HFFc6 (cell line): ENCODE measurements around the gene APOL2. TPM values are rescaled to one million over a fixed set of nuclear protein-coding genes. Genes with fewer than 3 reads are reported as not detected.
"Not testable (repeated sequence)": the region's sequence is repeated elsewhere in the genome, so short reads cannot be mapped to it uniquely, and the experiment has no call there.

Experiments
- DNase-seq: peaks from one replicate; pipeline ENCODE4 v3.0.0-alpha.2; 2018
- H3K27ac Mint-ChIP-seq: 2 replicates; pipeline ENCODE4 v1.8.0; 2020; ENCODE audit warnings: mild to moderate bottlenecking, mixed read lengths
- H3K27me3 Mint-ChIP-seq: 2 replicates; pipeline ENCODE4 v1.8.0; 2021; ENCODE audit warnings: mild to moderate bottlenecking, moderate library complexity, mixed read lengths; ENCODE audit not compliant: insufficient read depth
- H3K36me3 Mint-ChIP-seq: 2 replicates; pipeline ENCODE4 v1.8.0; 2021; ENCODE audit warnings: low read depth, mixed read lengths
- H3K4me1 Mint-ChIP-seq: 2 replicates; pipeline ENCODE4 v1.8.0; 2020; ENCODE audit warnings: low read depth, mixed read lengths
- H3K4me3 Mint-ChIP-seq: 2 replicates; pipeline ENCODE4 v1.8.0; 2020; ENCODE audit warnings: mild to moderate bottlenecking, moderate library complexity, mixed read lengths
- H3K9me3 Mint-ChIP-seq: 2 replicates; pipeline ENCODE4 v1.8.0; 2020; ENCODE audit warnings: mild to moderate bottlenecking, mixed read lengths
- CTCF ChIP-seq: fragments of 200-600 bp; sonication (generic); IDR thresholded peaks from 2 replicates; pipeline ENCODE4 v1.5.0; 2021; ENCODE audit warnings: antibody characterized with exemption, mild to moderate bottlenecking
- total RNA-seq, 6 experiments: library from RNA; stranded (reverse); fragmentation: NEBNext Ultra II Directional; extraction: Animal tissue kit (Norgen Biotek cat#: 25700); gene quantifications; 2 replicates in 1 of 6; 3 replicates in 5 of 6; pipeline ENCODE4 v1.2.3, GENCODE V29; 2021

Gene APOL2
- total RNA-seq, 6 experiments from 2014 or later = 27.7 to 42.5 (median 38.5) TPM

GRCh38 chr22:36208162-36208765 lies 31.1 kb downstream of the APOL2 start:
- TF ChIP-seq CTCF = no peak
- no peak overlapping the region for H3K27ac Mint-ChIP-seq
- H3K4me1 Mint-ChIP-seq = no peaks in the 10 kb centered on the region
- H3K27me3 Mint-ChIP-seq = peaks cover 50% of the 10 kb centered on the region
- peaks cover 15% of the 10 kb centered on the region for H3K9me3 Mint-ChIP-seq
- H3K36me3 Mint-ChIP-seq = peaks cover 6% of the 10 kb centered on the region
- no peak overlapping the region for H3K4me3 Mint-ChIP-seq
- DNase-seq = no peak

GRCh38 chr22:36206255-36206654 lies 33.1 kb downstream of the APOL2 start:
- peaks cover 42% of the 10 kb centered on the region for H3K27me3 Mint-ChIP-seq
- H3K36me3 Mint-ChIP-seq = peaks cover 6% of the 10 kb centered on the region

GRCh38 chr22:36205573-36205972 lies 33.8 kb downstream of the APOL2 start:
- Mint-ChIP-seq H3K27me3 (peaks cover 38% of the 10 kb centered on the region), H3K9me3 (peaks cover 15% of the 10 kb centered on the region)
- not testable (repeated sequence) for DNase-seq, H3K27ac Mint-ChIP-seq, H3K4me1 Mint-ChIP-seq, H3K36me3 Mint-ChIP-seq, H3K4me3 Mint-ChIP-seq

More at GRCh38 chr22:36206255-36206654, 33.1 kb downstream of the APOL2 start:
- H3K9me3 Mint-ChIP-seq = peaks cover 15% of the 10 kb centered on the region
- no peak overlapping the region for H3K4me3 Mint-ChIP-seq
- H3K4me1 Mint-ChIP-seq = no peaks in the 10 kb centered on the region
- no peak for DNase-seq
- H3K27ac Mint-ChIP-seq = no peak overlapping the region
- TF ChIP-seq CTCF = no peak

- peaks cover 7% of the 10 kb centered on the region for H3K9me3 Mint-ChIP-seq
- no peak for DNase-seq
- no peak overlapping the region for H3K4me3 Mint-ChIP-seq
- no peak for TF ChIP-seq CTCF
- no peak overlapping the region for H3K27ac Mint-ChIP-seq
- H3K36me3 Mint-ChIP-seq = peaks cover 6% of the 10 kb centered on the region
- H3K27me3 Mint-ChIP-seq = peaks cover 37% of the 10 kb centered on the region
- no peaks in the 10 kb centered on the region for H3K4me1 Mint-ChIP-seq
Measured at GRCh38 chr22:36204632-36205015, 34.7 kb downstream of the APOL2 start.

- Mint-ChIP-seq H3K4me3 (no peak overlapping the region), H3K9me3 (peaks cover 2% of the 10 kb centered on the region), H3K27me3 (peaks cover 37% of the 10 kb centered on the region), H3K36me3 (peaks cover 1% of the 10 kb centered on the region), H3K4me1 (no peaks in the 10 kb centered on the region), H3K27ac (no peak overlapping the region)
- no peak for TF ChIP-seq CTCF
- DNase-seq = no peak
Measured at GRCh38 chr22:36204001-36204631, 35.2 kb downstream of the APOL2 start.

GRCh38 chr22:36203441-36203840 lies 35.9 kb downstream of the APOL2 start:
- DNase-seq, H3K4me3 Mint-ChIP-seq, H3K27ac Mint-ChIP-seq, H3K9me3 Mint-ChIP-seq, H3K4me1 Mint-ChIP-seq, H3K36me3 Mint-ChIP-seq: not testable (repeated sequence)
- peaks cover 37% of the 10 kb centered on the region for H3K27me3 Mint-ChIP-seq

GRCh38 chr22:36202906-36203305 lies 36.4 kb downstream of the APOL2 start:
- not testable (repeated sequence) for H3K9me3 Mint-ChIP-seq, H3K4me3 Mint-ChIP-seq, DNase-seq, H3K27ac Mint-ChIP-seq, H3K4me1 Mint-ChIP-seq, H3K36me3 Mint-ChIP-seq
- H3K27me3 Mint-ChIP-seq = peaks cover 42% of the 10 kb centered on the region
